HG03457 (cell line): ENCODE measurements around the gene PTGIS.

ENCODE experiments used
- ATAC-seq: cut with Tn5 transposase; IDR thresholded peaks from one replicate; pipeline ENCODE4 v1.9.1; 2021; ENCODE audit warnings: moderate number of reproducible peaks; ENCODE audit not compliant: unreplicated experiment

The PTGIS gene

DNA sequence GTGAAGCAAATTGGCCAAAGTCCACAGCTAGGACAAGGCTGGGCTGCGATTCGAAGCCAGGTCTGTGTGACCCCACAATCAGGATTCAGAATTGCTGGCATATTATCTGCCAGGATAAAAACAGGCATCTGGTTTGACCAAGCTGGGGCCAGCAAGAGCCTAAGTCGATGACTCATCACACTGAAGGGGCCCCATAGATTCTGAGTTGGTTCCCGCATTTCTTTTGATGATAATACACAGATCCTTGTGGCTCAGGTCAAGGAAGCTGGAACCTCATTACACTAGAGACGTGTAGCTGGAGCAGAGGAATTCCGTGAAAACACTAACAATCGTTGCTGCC lies 92.0 kb downstream of the PTGIS start:
- no peak for ATAC-seq

GRCh38 chr20:49475292-49476015 lies 92.5 kb downstream of the PTGIS start:
- no peak for ATAC-seq

DNA sequence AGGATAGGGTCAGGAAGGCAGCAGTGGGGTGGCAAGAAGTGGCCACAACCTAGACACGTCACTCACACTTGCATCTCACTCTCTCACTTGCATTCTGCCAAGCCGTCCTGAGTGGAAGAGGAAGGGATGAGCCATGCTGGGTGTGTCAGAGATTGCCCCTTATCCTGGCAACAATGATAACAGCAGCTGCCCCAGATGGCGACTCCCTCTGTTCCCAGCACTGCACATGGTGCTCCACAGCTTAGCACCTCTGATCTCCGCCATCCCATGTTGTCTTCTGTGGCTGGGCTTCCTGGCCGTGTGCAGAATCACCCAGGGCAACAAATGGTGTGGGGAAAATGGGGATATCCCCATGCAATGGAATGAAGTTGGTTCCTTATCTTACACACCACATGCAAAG lies 96.5 kb downstream of the PTGIS start:
- no peak for ATAC-seq

DNA sequence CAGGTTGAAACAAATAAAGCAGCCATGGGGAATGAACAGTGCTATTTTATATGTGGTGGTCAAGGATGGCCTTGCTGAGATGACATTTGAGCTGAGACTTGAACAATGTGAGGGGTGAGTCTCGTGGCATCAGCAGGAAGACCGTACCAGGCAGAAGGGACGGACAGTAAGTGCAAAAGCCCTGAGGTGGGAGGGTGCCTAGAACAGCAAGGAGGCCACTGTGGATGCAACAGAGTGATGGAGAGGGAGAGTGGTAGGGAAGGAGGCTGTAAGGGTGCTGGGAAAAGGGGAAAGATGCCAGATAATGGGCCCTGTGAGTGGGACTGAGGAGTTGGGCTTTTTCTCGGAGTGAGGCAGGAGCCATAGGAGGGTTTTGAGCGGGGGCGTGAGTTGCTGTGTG lies 97.0 kb downstream of the PTGIS start:
- no peak for ATAC-seq

DNA sequence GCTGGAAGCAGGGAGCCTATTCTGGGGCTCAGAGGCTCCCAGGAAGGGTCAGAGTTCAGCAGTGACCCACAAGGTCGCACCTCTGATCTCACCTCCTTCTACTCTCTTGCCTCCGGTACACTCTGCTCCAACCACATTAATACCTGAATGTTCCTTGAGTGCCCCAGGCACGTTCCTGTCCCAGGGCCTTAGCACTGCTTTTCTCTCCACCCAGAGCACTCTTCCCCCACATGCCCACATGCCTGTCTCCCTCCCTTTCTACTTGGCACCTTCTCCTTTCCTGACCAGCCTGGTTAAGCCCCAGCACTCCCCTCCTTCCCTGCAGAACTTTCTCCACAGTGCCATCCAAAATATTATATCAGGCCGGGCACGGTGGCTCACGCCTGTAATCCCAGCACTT lies 98.9 kb downstream of the PTGIS start:
- no peak for ATAC-seq

- ATAC-seq, result no peak
Observed at GRCh38 chr20:49468412-49468811, 99.5 kb downstream of the PTGIS start.

DNA sequence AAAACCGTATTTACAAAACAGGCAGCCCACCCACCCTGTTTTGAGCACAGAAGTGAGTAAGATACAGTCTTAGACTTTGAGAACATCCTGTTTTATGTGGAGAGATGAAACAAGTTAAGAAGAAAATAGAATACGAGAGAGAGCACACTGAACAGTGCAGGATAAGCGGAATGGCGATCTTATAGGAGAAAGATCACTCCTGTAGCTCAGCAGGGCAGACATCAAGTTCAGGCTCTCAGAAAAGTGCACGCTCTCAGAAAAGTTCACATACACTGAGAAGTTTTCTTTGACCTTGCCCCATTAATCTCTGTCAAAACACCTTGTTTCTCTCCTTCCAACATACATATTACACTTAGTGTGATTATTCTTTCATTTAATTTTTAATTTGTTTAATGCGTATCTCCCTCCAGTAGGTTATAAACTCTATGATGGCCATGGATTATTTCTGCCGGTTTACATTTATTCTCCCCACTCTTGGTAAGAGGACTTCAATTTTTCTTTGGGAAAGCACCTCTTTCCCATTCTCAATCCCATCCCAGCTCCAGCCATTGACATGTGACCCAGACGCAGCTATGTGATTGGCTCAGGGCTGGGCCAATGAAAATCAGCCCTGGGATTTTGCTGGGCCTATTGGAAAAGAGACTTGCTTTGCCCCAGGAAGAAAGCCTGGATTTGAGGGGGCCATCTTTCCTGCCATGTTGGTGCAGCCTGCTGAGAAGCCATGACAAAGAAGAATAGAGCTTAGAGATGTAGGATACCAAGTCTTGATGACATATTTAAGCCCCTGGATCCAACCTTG lies 101.6 kb downstream of the PTGIS start:
- ATAC-seq, result no peak

- ATAC-seq, result no peak
Observed at GRCh38 chr20:49464556-49464955, 103.4 kb downstream of the PTGIS start.

- no peak for ATAC-seq
Observed at GRCh38 chr20:49462626-49463025, 105.3 kb downstream of the PTGIS start.

GRCh38 chr20:49461894-49462620 lies 105.9 kb downstream of the PTGIS start:
- no peak for ATAC-seq

DNA sequence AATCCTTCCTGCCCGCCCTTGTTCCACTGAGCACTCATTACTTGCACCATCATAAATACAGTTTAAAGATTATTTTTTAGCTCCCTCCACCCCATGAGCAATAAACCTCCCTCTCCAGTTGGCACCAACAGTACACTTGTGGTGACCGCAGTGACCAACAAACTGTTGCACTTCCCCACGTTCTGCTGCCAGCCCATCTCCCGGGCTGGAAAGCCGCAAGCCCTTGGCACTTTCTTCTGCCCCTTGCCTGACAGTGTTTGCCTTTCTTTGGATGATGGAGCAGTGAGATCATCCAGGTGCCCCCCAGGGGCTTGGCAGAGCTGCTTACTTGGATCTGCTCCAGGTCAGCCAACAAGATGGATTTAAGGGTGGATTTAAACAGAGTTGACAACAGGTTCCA lies 107.0 kb downstream of the PTGIS start:
- no peak for ATAC-seq

DNA sequence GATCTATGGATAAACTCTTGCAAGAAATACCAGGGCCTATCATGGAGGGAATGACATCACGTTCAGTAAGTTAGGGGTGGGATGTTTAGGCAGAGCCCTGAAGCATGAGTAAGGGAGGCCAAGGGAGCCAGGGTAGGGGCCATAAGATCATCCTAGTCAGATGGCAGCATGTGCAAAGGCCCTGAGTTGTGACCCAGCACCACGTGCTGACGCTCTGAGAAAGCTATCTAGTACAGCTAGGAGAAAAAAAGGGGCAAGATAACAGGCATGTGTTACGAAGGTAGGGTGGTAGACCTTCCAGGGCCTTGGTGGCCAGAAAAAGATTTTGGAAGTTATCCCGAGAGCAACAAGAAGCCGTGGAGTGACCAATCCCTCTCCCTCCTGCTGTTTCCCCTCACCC lies 107.8 kb downstream of the PTGIS start:
- no peak for ATAC-seq

- no peak for ATAC-seq
Observed at GRCh38 chr20:49459684-49460083, 108.3 kb downstream of the PTGIS start.

GRCh38 chr20:49457444-49457843 lies 110.5 kb downstream of the PTGIS start:
- no peak for ATAC-seq

DNA sequence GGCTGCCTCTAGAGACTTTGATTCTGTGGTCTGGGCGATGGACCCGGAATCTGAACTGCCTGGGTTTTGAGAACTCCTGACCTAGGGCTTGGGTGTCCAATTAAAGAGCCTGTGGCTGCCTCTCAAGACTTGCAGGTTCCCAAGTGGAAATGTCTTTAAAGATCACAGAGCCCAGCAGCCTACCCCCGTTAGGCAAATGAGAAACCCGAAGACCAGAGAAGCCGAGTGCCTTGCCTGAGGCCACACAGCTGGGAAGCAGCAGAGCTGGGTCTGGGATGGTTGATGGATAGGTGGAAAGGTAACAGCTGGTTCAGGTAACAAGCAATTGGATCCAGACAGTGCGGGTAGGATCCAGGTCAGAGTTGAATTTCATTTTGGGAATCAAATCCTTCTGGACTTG lies 111.3 kb downstream of the PTGIS start:
- no peak for ATAC-seq

- no peak for ATAC-seq
Observed at GRCh38 chr20:49455691-49456090, 112.2 kb downstream of the PTGIS start.
